Esophagus muscularis mucosa (tissue), 3 donors: ENCODE measurements around the gene PKHD1.

Experiments used
- POLR2A ChIP-seq: fragments of 450-650 bp; IDR thresholded peaks from one replicate; pipeline ENCODE4 v1.6.1; 2017; ENCODE audit warnings: antibody characterized with exemption, moderate library complexity, mild to moderate bottlenecking, low read depth
- POLR2AphosphoS5 ChIP-seq, 2 donors: sonication (generic); formaldehyde crosslinking; IDR thresholded peaks; one replicate each; pipeline ENCODE4 v1.6.1; 2017; ENCODE audit warnings: antibody characterized with exemption in 2 of 2
- TF ChIP-seq, protein P1 (sequence below), 3 experiments: fragments of 200-600 bp in 2 of 3; fragments of 450-650 bp in 1 of 3; sonication (generic) in 2 of 3; IDR thresholded peaks; one replicate each; pipeline ENCODE4 v1.5.1; 2017 to 2019; ENCODE audit warnings: antibody characterized with exemption in 3 of 3, mild to moderate bottlenecking in 2 of 3, moderate library complexity in 1 of 3

DNA sequence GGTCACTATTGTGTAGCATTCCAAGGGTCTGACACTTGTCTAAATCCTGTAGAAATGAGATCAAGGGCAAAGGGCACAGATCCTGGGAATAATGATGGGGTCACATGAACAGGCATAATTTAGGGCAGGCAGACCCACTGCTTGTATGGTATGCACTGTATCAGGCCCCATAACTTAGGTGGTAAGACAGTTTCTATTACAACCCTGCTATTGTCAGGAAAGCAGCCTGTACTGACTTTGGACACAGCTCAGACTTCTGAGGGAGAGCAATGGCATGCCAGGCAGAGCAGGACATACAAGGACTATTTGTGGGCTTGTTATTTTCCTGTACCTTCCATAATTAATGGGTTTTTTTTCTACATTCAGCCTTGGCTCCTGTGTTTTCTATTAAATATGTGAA, 286.8 kb downstream of the PKHD1 start:
- TF ChIP-seq, protein P1, sequence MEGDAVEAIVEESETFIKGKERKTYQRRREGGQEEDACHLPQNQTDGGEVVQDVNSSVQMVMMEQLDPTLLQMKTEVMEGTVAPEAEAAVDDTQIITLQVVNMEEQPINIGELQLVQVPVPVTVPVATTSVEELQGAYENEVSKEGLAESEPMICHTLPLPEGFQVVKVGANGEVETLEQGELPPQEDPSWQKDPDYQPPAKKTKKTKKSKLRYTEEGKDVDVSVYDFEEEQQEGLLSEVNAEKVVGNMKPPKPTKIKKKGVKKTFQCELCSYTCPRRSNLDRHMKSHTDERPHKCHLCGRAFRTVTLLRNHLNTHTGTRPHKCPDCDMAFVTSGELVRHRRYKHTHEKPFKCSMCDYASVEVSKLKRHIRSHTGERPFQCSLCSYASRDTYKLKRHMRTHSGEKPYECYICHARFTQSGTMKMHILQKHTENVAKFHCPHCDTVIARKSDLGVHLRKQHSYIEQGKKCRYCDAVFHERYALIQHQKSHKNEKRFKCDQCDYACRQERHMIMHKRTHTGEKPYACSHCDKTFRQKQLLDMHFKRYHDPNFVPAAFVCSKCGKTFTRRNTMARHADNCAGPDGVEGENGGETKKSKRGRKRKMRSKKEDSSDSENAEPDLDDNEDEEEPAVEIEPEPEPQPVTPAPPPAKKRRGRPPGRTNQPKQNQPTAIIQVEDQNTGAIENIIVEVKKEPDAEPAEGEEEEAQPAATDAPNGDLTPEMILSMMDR (IDR thresholded peaks at IDR 0.05): no peak
- TF ChIP-seq POLR2A (no peak), POLR2AphosphoS5 (IDR thresholded peaks at IDR 0.05) (no peak)
